IPS-15b (cell line): ENCODE data around the gene PHC3.

ENCODE experiments used
- H3K27me3 ChIP-seq: one replicate; pipeline ENCODE4 v1.6.1; 2013; ENCODE audit warnings: low read length; ENCODE audit not compliant: control insufficient read depth, insufficient read depth
- H3K36me3 ChIP-seq: one replicate; pipeline ENCODE4 v1.6.1; 2013; ENCODE audit warnings: low read length; ENCODE audit not compliant: control insufficient read depth, insufficient read depth
- H3K4me1 ChIP-seq: one replicate; pipeline ENCODE4 v1.6.1; 2013; ENCODE audit warnings: mild to moderate bottlenecking, low read length; ENCODE audit not compliant: control insufficient read depth, insufficient read depth
- H3K4me3 ChIP-seq: one replicate; pipeline ENCODE4 v1.5.1; 2013; ENCODE audit warnings: low read depth, low read length
- H3K9ac ChIP-seq: one replicate; pipeline ENCODE4 v1.6.1; 2013; ENCODE audit warnings: low read depth, mild to moderate bottlenecking, low read length
- H3K9me3 ChIP-seq: one replicate; pipeline ENCODE4 v1.6.1; 2013; ENCODE audit warnings: mild to moderate bottlenecking, low read length; ENCODE audit not compliant: control insufficient read depth, insufficient read depth

PHC3 gene

GRCh38 chr3:170111147-170111771 lies 70.3 kb downstream of the PHC3 start:
- no peak overlapping the region for H3K4me3 ChIP-seq
- no peak overlapping the region for H3K9ac ChIP-seq
- no peaks in the 10 kb centered on the region for H3K36me3 ChIP-seq
- H3K27me3 ChIP-seq: no peaks in the 10 kb centered on the region
- H3K9me3 ChIP-seq: no peaks in the 10 kb centered on the region
- H3K4me1 ChIP-seq: no peaks in the 10 kb centered on the region

GRCh38 chr3:170109579-170110293 lies 71.8 kb downstream of the PHC3 start:
- no peaks in the 10 kb centered on the region for H3K27me3 ChIP-seq
- H3K9ac ChIP-seq: no peak overlapping the region
- no peaks in the 10 kb centered on the region for H3K9me3 ChIP-seq
- no peaks in the 10 kb centered on the region for H3K4me1 ChIP-seq
- H3K4me3 ChIP-seq: no peak overlapping the region
- no peaks in the 10 kb centered on the region for H3K36me3 ChIP-seq

- Histone ChIP-seq H3K9ac (no peak overlapping the region), H3K36me3 (no peaks in the 10 kb centered on the region), H3K4me1 (no peaks in the 10 kb centered on the region), H3K27me3 (no peaks in the 10 kb centered on the region), H3K9me3 (no peaks in the 10 kb centered on the region), H3K4me3 (no peak overlapping the region)
These were observed 72.6 kb downstream of the PHC3 start for GRCh38 chr3:170108955-170109354.

- H3K4me1 ChIP-seq: no peaks in the 10 kb centered on the region
- H3K27me3 ChIP-seq: no peaks in the 10 kb centered on the region
- H3K9ac ChIP-seq: no peak overlapping the region
- H3K36me3 ChIP-seq: no peaks in the 10 kb centered on the region
- no peak overlapping the region for H3K4me3 ChIP-seq
- H3K9me3 ChIP-seq: no peaks in the 10 kb centered on the region
These were observed 73.6 kb downstream of the PHC3 start for GRCh38 chr3:170107941-170108340.

- Histone ChIP-seq H3K9ac (no peak overlapping the region), H3K27me3 (no peaks in the 10 kb centered on the region), H3K4me3 (no peak overlapping the region), H3K4me1 (no peaks in the 10 kb centered on the region), H3K9me3 (no peaks in the 10 kb centered on the region), H3K36me3 (peaks cover 3% of the 10 kb centered on the region)
These were observed 79.1 kb downstream of the PHC3 start for GRCh38 chr3:170102431-170102830.

- Histone ChIP-seq H3K4me3 (no peak overlapping the region), H3K36me3 (peaks cover 6% of the 10 kb centered on the region), H3K27me3 (no peaks in the 10 kb centered on the region)
These were observed 80.6 kb downstream of the PHC3 start for GRCh38 chr3:170100944-170101343.

GRCh38 chr3:170098753-170099152 lies 82.8 kb downstream of the PHC3 start:
- no peak overlapping the region for H3K9ac ChIP-seq

More at GRCh38 chr3:170100944-170101343, 80.6 kb downstream of the PHC3 start:
- Histone ChIP-seq H3K9ac (no peak overlapping the region), H3K9me3 (no peaks in the 10 kb centered on the region), H3K4me1 (no peaks in the 10 kb centered on the region)

GRCh38 chr3:170096342-170096741 lies 85.2 kb downstream of the PHC3 start:
- H3K9me3 ChIP-seq: no peaks in the 10 kb centered on the region
- H3K9ac ChIP-seq: no peak overlapping the region
- no peak overlapping the region for H3K4me3 ChIP-seq
- H3K36me3 ChIP-seq: peaks cover 3% of the 10 kb centered on the region
- H3K27me3 ChIP-seq: no peaks in the 10 kb centered on the region
- H3K4me1 ChIP-seq: no peaks in the 10 kb centered on the region

More at GRCh38 chr3:170098753-170099152, 82.8 kb downstream of the PHC3 start:
- Histone ChIP-seq H3K4me3 (no peak overlapping the region), H3K9me3 (no peaks in the 10 kb centered on the region), H3K27me3 (no peaks in the 10 kb centered on the region), H3K36me3 (peaks cover 6% of the 10 kb centered on the region), H3K4me1 (no peaks in the 10 kb centered on the region)

GRCh38 chr3:170095771-170096170 lies 85.8 kb downstream of the PHC3 start:
- Histone ChIP-seq H3K27me3 (no peaks in the 10 kb centered on the region), H3K4me3 (no peak overlapping the region), H3K9me3 (no peaks in the 10 kb centered on the region), H3K9ac (no peak overlapping the region), H3K36me3 (peaks cover 3% of the 10 kb centered on the region), H3K4me1 (no peaks in the 10 kb centered on the region)

GRCh38 chr3:170092907-170093306 lies 88.6 kb downstream of the PHC3 start:
- Histone ChIP-seq H3K9ac (no peak overlapping the region), H3K4me3 (no peak overlapping the region), H3K4me1 (no peaks in the 10 kb centered on the region), H3K9me3 (no peaks in the 10 kb centered on the region), H3K36me3 (peaks cover 3% of the 10 kb centered on the region), H3K27me3 (no peaks in the 10 kb centered on the region)

- no peak overlapping the region for H3K9ac ChIP-seq
- no peaks in the 10 kb centered on the region for H3K27me3 ChIP-seq
- H3K4me3 ChIP-seq: no peak overlapping the region
- H3K36me3 ChIP-seq: no peaks in the 10 kb centered on the region
- H3K9me3 ChIP-seq: no peaks in the 10 kb centered on the region
- H3K4me1 ChIP-seq: no peaks in the 10 kb centered on the region
These were observed 90.9 kb downstream of the PHC3 start for GRCh38 chr3:170090601-170090981.

GRCh38 chr3:170089862-170090600 lies 91.5 kb downstream of the PHC3 start:
- Histone ChIP-seq H3K9ac (no peak overlapping the region), H3K27me3 (no peaks in the 10 kb centered on the region), H3K36me3 (no peaks in the 10 kb centered on the region), H3K4me3 (no peak overlapping the region), H3K4me1 (no peaks in the 10 kb centered on the region), H3K9me3 (no peaks in the 10 kb centered on the region)
